Vagina (tissue), 2 donors: ENCODE measurements around the gene PDE4A. TPM values are rescaled to one million over a fixed set of nuclear protein-coding genes. Genes with fewer than 3 reads are reported as not detected.

Experiments used
- DNase-seq, 2 donors: peaks; one replicate each; pipeline ENCODE4 v3.0.0-alpha.2; 2017; ENCODE audit errors: extremely low spot score in 2 of 2
- H3K27ac ChIP-seq: fragments of 200-600 bp; sonication (generic); one replicate; pipeline ENCODE4 v1.5.1; 2019
- H3K27me3 ChIP-seq: fragments of 200-600 bp; sonication (generic); one replicate; pipeline ENCODE4 v1.5.1; 2019
- H3K36me3 ChIP-seq, 2 donors: fragments of 200-600 bp; sonication (generic); one replicate each; pipeline ENCODE4 v1.5.1; 2017 to 2019
- H3K4me1 ChIP-seq: fragments of 200-600 bp; sonication (generic); one replicate; pipeline ENCODE4 v1.5.1; 2019
- H3K4me3 ChIP-seq, 2 donors: fragments of 200-600 bp; sonication (generic); 1 replicate in 1 of 2; 2 replicates in 1 of 2; pipeline ENCODE4 v1.5.1; 2016 to 2019
- H3K9me3 ChIP-seq: fragments of 200-600 bp; sonication (generic); one replicate; pipeline ENCODE4 v1.5.1; 2019
- POLR2A ChIP-seq, 2 donors: fragments of 450-650 bp; IDR thresholded peaks; one replicate each; pipeline ENCODE4 v1.6.1; 2017; ENCODE audit warnings: antibody characterized with exemption in 2 of 2, mild to moderate bottlenecking in 2 of 2, moderate library complexity in 2 of 2
- POLR2AphosphoS5 ChIP-seq, 2 donors: sonication (generic); formaldehyde crosslinking; IDR thresholded peaks; one replicate each; pipeline ENCODE4 v1.9.0; 2017; ENCODE audit warnings: antibody characterized with exemption in 2 of 2, mild to moderate bottlenecking in 2 of 2, low read depth in 1 of 2; ENCODE audit not compliant: insufficient read depth in 1 of 2
- intact Hi-C: fragments of 100-400 bp; cut with DNase I; formaldehyde crosslinking; loops from one replicate; pipeline ENCODE4 v1.15.1; 2023
- total RNA-seq: library from RNA; depleted of rRNA; stranded (reverse); fragments of >200 nt; gene quantifications from one replicate; pipeline ENCODE4 v1.2.3, GENCODE V29; 2016
- TF ChIP-seq, protein P1 (sequence below), 3 experiments: fragments of 450-650 bp in 2 of 3; fragments of 200-600 bp in 1 of 3; sonication (generic) in 1 of 3; IDR thresholded peaks; one replicate each; pipeline ENCODE4 v1.5.1; 2017 to 2019; ENCODE audit warnings: antibody characterized with exemption in 3 of 3, mild to moderate bottlenecking in 2 of 3, moderate library complexity in 2 of 3

PDE4A gene
- total RNA-seq, 1 donor from 2014 or later = 16.7 TPM

DNA sequence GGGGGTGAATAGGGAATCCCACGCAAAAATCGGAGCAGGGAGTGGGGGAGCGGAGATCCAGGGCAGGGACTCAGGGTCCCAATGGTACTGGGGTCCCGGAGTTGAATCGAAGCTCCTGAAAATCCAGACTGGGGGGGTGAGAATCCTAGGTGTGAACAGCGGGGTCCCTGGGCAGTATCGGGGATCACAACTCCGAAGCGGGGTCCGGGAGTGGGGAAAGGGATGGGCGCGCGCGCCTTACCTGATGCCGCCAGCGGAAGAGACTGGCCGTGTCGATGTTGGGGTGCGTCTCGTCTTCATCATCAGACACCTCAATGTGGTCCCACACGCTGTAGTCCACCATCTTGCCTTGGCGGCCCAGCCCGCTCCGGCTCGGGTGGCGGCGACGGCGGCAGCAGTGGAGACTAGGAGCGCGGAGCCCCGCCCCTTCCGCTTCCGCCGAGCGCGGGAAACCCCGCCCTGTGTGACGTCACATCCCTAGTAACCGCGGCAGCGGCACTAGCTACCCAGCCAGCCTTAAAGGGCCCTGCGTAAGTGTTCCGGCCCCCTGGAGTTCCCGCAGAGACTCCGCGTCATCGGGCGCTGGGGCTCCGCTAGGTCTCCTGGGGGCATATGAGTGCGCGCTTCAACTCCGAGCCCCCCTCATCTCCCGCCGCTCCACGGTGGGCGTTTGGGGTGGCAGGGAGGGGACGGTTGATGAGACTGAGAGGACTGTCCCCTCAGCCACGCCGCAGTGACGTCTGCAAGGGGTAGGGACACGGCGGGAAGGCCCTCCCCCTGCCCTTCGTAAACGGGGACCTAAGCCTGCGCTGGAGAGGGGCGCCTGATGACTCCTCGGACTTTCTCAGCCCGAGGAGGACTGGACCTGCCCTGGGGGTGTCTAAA, 17.0 kb upstream of the PDE4A start, which contains the start of gene CDC37:
CDC37 (minus strand) TSS at position 406 of the 885 bp plus-strand sequence; CDS start at position 343, 63 bp downstream.
- intact Hi-C loops = loop anchor here (5.0 kb wide), 1 partner anchor 164 kb away; the partner anchor contains the start of genes CDKN2D and KRI1
- peaks cover 53% of the 10 kb centered on the region for H3K4me1 ChIP-seq
- peak in 1 of 2 donors; percentile 95 for DNase-seq
- peak within 1 kb of the TSS; percentile 67 for H3K27ac ChIP-seq
- no peaks in the 10 kb centered on the region for H3K9me3 ChIP-seq
- H3K36me3 ChIP-seq = no peaks in the 10 kb centered on the region
- H3K4me3 ChIP-seq = peak within 1 kb of the TSS; percentile 90 to 97
- TF ChIP-seq POLR2AphosphoS5 (IDR thresholded peaks at IDR 0.05; ENCODE audit: insufficient read depth in 1 of 2, low read depth in 1 of 2) = peak; percentile 88 to 92
- peak in 1 of 2 donors; percentile 77 for TF ChIP-seq POLR2A (IDR thresholded peaks at IDR 0.05)
- TF ChIP-seq, protein P1, sequence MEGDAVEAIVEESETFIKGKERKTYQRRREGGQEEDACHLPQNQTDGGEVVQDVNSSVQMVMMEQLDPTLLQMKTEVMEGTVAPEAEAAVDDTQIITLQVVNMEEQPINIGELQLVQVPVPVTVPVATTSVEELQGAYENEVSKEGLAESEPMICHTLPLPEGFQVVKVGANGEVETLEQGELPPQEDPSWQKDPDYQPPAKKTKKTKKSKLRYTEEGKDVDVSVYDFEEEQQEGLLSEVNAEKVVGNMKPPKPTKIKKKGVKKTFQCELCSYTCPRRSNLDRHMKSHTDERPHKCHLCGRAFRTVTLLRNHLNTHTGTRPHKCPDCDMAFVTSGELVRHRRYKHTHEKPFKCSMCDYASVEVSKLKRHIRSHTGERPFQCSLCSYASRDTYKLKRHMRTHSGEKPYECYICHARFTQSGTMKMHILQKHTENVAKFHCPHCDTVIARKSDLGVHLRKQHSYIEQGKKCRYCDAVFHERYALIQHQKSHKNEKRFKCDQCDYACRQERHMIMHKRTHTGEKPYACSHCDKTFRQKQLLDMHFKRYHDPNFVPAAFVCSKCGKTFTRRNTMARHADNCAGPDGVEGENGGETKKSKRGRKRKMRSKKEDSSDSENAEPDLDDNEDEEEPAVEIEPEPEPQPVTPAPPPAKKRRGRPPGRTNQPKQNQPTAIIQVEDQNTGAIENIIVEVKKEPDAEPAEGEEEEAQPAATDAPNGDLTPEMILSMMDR (IDR thresholded peaks at IDR 0.05) = no peak
- no peaks in the 10 kb centered on the region for H3K27me3 ChIP-seq

DNA sequence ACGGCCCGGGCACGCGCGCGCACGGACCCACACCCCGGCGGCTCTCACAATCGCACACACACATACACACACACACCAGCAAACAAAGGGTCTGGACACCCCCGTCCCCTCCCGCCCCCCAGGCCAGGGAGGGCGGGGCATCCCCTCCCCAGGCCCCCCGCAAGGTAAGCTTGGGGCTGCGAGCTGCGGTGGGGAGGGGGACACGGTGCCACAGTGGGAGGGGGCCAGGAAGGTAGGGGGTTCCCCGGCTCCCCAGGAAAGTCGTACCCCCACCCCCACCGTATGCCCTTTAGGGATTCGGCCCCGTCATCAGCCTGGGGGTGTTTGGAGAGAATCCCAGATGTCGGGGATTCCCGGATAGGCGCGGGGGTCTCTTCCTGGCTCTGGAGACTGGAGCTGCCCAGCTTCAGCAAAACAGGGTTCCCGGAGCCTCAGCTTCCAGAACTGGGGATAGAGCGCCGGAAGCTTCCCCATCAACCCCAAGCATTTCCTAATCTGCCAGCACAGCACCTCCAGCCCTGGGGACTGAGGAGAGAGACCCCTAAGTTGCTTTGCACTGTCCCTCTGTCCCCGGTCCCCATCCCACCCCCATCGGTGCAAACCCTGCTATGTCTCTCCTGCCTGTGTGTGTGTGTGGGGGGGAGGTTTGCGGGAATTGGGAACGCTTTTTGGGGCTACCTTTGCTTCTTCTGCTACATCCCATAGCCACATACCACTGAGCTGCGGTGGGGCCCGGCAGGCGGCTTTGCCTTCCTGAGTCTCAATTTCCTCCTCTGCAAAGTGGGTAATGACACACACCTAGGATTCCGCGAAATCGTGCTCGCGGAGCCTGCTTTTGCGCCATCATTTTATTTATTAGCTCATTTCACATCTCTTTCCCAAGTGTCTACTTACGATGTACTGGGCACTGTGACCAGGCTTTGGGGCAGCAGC, 15.2 kb upstream of the PDE4A start:
- peaks cover 45% of the 10 kb centered on the region for H3K4me1 ChIP-seq
- no peaks in the 10 kb centered on the region for H3K27me3 ChIP-seq
- intact Hi-C loops = loop anchor here (5.0 kb wide), 1 partner anchor 162 kb away; the partner anchor contains the start of genes CDKN2D and KRI1
- H3K36me3 ChIP-seq = no peaks in the 10 kb centered on the region
- no peak for DNase-seq
- TF ChIP-seq, protein P1 (IDR thresholded peaks at IDR 0.05) = no peak
- H3K27ac ChIP-seq = no peak overlapping the region
- H3K4me3 ChIP-seq = peak overlapping the region; percentile 90 to 97
- H3K9me3 ChIP-seq = no peaks in the 10 kb centered on the region

DNA sequence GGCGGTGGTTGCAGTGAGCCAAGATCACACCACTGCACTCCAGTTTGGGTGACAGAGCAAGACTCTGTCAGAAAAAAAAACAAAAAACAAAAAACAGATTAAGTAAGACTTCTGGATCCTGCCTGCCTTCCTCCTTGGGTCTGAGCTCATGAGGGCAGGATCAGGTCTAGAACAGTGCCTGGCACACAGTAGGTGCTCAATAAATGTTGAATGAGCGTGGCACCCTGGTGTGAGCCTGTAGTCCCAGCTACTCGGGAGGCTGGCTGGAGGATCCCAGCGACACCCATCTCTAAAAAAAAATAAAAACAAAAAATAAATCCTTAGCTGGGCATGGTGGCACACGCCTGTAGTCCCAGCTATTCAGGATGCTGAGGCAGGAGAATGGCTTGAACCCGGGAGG, 14.1 kb upstream of the PDE4A start:
- H3K9me3 ChIP-seq = no peaks in the 10 kb centered on the region
- H3K36me3 ChIP-seq = no peaks in the 10 kb centered on the region
- H3K27ac ChIP-seq = no peak overlapping the region
- no peaks in the 10 kb centered on the region for H3K27me3 ChIP-seq
- intact Hi-C loops = no loop called here
- H3K4me3 ChIP-seq = no peak overlapping the region
- peaks cover 34% of the 10 kb centered on the region for H3K4me1 ChIP-seq
- TF ChIP-seq POLR2AphosphoS5 (IDR thresholded peaks at IDR 0.05; ENCODE audit: insufficient read depth in 1 of 2, low read depth in 1 of 2) = no peak
- TF ChIP-seq, protein P1 (IDR thresholded peaks at IDR 0.05) = no peak
- no peak for TF ChIP-seq POLR2A (IDR thresholded peaks at IDR 0.05)
- no peak for DNase-seq

DNA sequence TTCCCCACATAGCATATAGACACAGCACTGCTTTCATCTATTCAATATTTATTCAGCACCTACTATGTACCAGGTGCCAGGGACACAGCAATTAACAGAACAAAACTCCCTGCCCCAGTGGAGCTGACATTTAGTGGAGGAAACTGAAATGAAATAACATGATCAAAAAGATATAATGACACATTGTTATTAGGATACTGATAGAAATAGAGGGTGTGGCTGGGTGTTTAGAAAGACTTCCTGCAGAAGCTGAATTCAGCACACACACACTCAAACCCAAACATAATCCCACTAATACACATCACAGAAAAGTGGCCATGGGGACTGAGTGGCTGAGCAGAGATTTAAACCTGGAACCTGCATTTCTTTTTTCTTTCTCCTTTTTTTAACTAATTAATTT, 13.2 kb upstream of the PDE4A start:
- Histone ChIP-seq H3K4me1 (peaks cover 25% of the 10 kb centered on the region), H3K27me3 (no peaks in the 10 kb centered on the region), H3K4me3 (no peak overlapping the region), H3K27ac (no peak overlapping the region), H3K9me3 (no peaks in the 10 kb centered on the region), H3K36me3 (no peaks in the 10 kb centered on the region)
- TF ChIP-seq POLR2AphosphoS5 (IDR thresholded peaks at IDR 0.05; ENCODE audit: insufficient read depth in 1 of 2, low read depth in 1 of 2) (no peak), POLR2A (IDR thresholded peaks at IDR 0.05) (no peak)
- TF ChIP-seq, protein P1 (IDR thresholded peaks at IDR 0.05) = no peak
- no peak for DNase-seq
- intact Hi-C loops = no loop called here
